ENCODE data around the gene CEP41.
A peak's percentile ranks its signal among the peaks of the same experiment; 100 is the strongest.

DNA sequence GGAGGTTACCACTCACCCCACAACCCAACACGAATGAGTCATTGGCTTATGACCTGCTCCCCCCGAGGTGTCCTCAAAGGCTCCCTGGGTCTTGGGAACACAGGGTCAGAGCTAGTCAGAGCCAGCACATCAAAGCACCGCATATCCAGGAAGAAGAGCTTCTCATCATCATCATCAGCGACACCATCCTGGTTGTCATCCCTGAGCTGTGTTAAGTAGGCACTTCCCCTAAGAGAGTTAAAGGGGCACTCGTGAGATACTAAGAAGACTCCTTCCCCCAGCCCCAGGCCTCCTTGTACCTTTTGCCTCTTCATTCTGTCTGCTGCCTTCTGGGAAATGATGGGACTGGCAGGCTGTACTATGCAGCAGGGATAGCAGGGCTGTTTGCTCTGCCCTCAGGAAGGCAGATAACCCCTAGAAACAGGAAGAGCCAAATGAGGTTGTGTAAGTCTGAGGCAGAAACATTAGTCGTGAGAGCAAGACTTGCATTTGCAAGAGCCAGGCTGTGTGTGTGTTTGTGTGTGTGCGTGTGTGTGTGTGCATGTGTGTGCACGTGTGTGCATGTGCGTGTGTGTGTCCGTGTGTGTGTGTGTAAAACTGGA lies 71.6 kb downstream of the CEP41 start:
- TF ChIP-seq, protein P1, sequence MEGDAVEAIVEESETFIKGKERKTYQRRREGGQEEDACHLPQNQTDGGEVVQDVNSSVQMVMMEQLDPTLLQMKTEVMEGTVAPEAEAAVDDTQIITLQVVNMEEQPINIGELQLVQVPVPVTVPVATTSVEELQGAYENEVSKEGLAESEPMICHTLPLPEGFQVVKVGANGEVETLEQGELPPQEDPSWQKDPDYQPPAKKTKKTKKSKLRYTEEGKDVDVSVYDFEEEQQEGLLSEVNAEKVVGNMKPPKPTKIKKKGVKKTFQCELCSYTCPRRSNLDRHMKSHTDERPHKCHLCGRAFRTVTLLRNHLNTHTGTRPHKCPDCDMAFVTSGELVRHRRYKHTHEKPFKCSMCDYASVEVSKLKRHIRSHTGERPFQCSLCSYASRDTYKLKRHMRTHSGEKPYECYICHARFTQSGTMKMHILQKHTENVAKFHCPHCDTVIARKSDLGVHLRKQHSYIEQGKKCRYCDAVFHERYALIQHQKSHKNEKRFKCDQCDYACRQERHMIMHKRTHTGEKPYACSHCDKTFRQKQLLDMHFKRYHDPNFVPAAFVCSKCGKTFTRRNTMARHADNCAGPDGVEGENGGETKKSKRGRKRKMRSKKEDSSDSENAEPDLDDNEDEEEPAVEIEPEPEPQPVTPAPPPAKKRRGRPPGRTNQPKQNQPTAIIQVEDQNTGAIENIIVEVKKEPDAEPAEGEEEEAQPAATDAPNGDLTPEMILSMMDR (IDR thresholded peaks at IDR 0.05) = peak in 1 of 4 experiments; percentile 7
- TF ChIP-seq POLR2A (IDR thresholded peaks at IDR 0.05) (no peak), EP300 (IDR thresholded peaks at IDR 0.05) (no peak)

All from sigmoid colon (tissue), 4 donors.